Measurements from ENCODE around the gene MAP1S.

Gene MAP1S

GRCh38 chr19:17724655-17725054 is 5.4 kb downstream of the MAP1S start:
- no peaks in the 10 kb centered on the region for H3K27me3 ChIP-seq (replicated peaks in 2 of 5; ENCODE audit: control insufficient read depth in 4 of 5, insufficient read depth in 5 of 5, low read length in 4 of 5)
- peaks cover 4 to 60% (median 48%) of the 10 kb centered on the region in 4 experiments for H3K36me3 ChIP-seq (ENCODE audit: control insufficient read depth in 4 of 4, insufficient read depth in 4 of 4, low read length in 3 of 4)
- H3K27ac ChIP-seq (ENCODE audit: insufficient read depth in 1 of 2, low read depth in 1 of 2, low read length in 2 of 2, poor library complexity in 1 of 2, severe bottlenecking in 2 of 2) = no peak overlapping the region
- H3K9me3 ChIP-seq (ENCODE audit: control extremely low read depth in 1 of 5, control insufficient read depth in 4 of 5, insufficient read depth in 2 of 5, low read depth in 1 of 5, low read length in 4 of 5) = no peaks in the 10 kb centered on the region
- CTCF ChIA-PET = interaction anchor here (0.6 to 2.7 kb wide), 8 partner anchors 12 to 131 kb away, joined by 3 to 12 read pairs (median 5); no protein-coding TSS in a partner anchor
- 100% methylated on average over 5 of the region's 7 CpGs for WGBS (ENCODE audit: insufficient coverage)
- no peak for DNase-seq
- no peak overlapping the region for H3K4me3 ChIP-seq (ENCODE audit: control insufficient read depth in 1 of 7, extremely low read depth in 1 of 7, insufficient read depth in 4 of 7, low read depth in 2 of 7, low read length in 6 of 7)
- peaks cover 0 to 29% (median 28%) of the 10 kb centered on the region in 4 experiments for H3K4me1 ChIP-seq (ENCODE audit: control extremely low read depth in 1 of 4, control insufficient read depth in 4 of 4, insufficient read depth in 4 of 4, low read length in 3 of 4)
- POLR2A ChIA-PET = interaction anchor here (0.6 kb wide), 2 partner anchors 9 to 396 kb away, joined by 3 read pairs; no protein-coding TSS in a partner anchor

GRCh38 chr19:17725422-17726078 is 6.3 kb downstream of the MAP1S start:
- no peak overlapping the region for H3K4me3 ChIP-seq (ENCODE audit: control insufficient read depth in 1 of 7, extremely low read depth in 1 of 7, insufficient read depth in 4 of 7, low read depth in 2 of 7, low read length in 6 of 7)
- H3K36me3 ChIP-seq (ENCODE audit: control insufficient read depth in 4 of 4, insufficient read depth in 4 of 4, low read length in 3 of 4) = peaks cover 4 to 68% (median 53%) of the 10 kb centered on the region in 4 experiments
- 98% methylated on average over 20 of the region's 21 CpGs for WGBS (ENCODE audit: insufficient coverage)
- peaks cover 0 to 20% (median 19%) of the 10 kb centered on the region in 4 experiments for H3K4me1 ChIP-seq (ENCODE audit: control extremely low read depth in 1 of 4, control insufficient read depth in 4 of 4, insufficient read depth in 4 of 4, low read length in 3 of 4)
- H3K27me3 ChIP-seq (replicated peaks in 2 of 5; ENCODE audit: control insufficient read depth in 4 of 5, insufficient read depth in 5 of 5, low read length in 4 of 5) = no peaks in the 10 kb centered on the region
- POLR2A ChIA-PET = interaction anchor here (0.5 to 1.2 kb wide), 2 partner anchors 41 to 124 kb away, joined by 3 to 5 read pairs; no protein-coding TSS in a partner anchor
- no peak for DNase-seq
- H3K27ac ChIP-seq (ENCODE audit: insufficient read depth in 1 of 2, low read depth in 1 of 2, low read length in 2 of 2, poor library complexity in 1 of 2, severe bottlenecking in 2 of 2) = no peak overlapping the region
- no peaks in the 10 kb centered on the region for H3K9me3 ChIP-seq (ENCODE audit: control extremely low read depth in 1 of 5, control insufficient read depth in 4 of 5, insufficient read depth in 2 of 5, low read depth in 1 of 5, low read length in 4 of 5)
- CTCF ChIA-PET = interaction anchor here (0.6 to 2.7 kb wide), 13 partner anchors 9 to 130 kb away, joined by 3 to 12 read pairs (median 3); no protein-coding TSS in a partner anchor

- ChIA-PET CTCF (interaction anchor here (1.2 to 2.7 kb wide), 7 partner anchors 9 to 129 kb away, joined by 3 to 12 read pairs (median 5); no protein-coding TSS in a partner anchor), POLR2A (interaction anchor here (0.5 to 1.2 kb wide), 2 partner anchors 40 to 123 kb away, joined by 3 to 5 read pairs; no protein-coding TSS in a partner anchor)
- DNase-seq = no peak
- Histone ChIP-seq H3K27ac (ENCODE audit: insufficient read depth in 1 of 2, low read depth in 1 of 2, low read length in 2 of 2, poor library complexity in 1 of 2, severe bottlenecking in 2 of 2) (no peak overlapping the region), H3K9me3 (ENCODE audit: control extremely low read depth in 1 of 5, control insufficient read depth in 4 of 5, insufficient read depth in 2 of 5, low read depth in 1 of 5, low read length in 4 of 5) (no peaks in the 10 kb centered on the region), H3K4me3 (ENCODE audit: control insufficient read depth in 1 of 7, extremely low read depth in 1 of 7, insufficient read depth in 4 of 7, low read depth in 2 of 7, low read length in 6 of 7) (no peak overlapping the region), H3K27me3 (replicated peaks in 2 of 5; ENCODE audit: control insufficient read depth in 4 of 5, insufficient read depth in 5 of 5, low read length in 4 of 5) (no peaks in the 10 kb centered on the region), H3K36me3 (ENCODE audit: control insufficient read depth in 4 of 4, insufficient read depth in 4 of 4, low read length in 3 of 4) (peaks cover 8 to 74% (median 58%) of the 10 kb centered on the region in 4 experiments), H3K4me1 (ENCODE audit: control extremely low read depth in 1 of 4, control insufficient read depth in 4 of 4, insufficient read depth in 4 of 4, low read length in 3 of 4) (peaks cover 0 to 13% (median 12%) of the 10 kb centered on the region in 4 experiments)
- WGBS (ENCODE audit: insufficient coverage) = 95% methylated on average over 59 of the region's 59 CpGs
These were observed 7.0 kb downstream of the MAP1S start for GRCh38 chr19:17726136-17726741.

GRCh38 chr19:17726964-17727773 is 7.9 kb downstream of the MAP1S start:
- CTCF ChIA-PET = interaction anchor here (2.7 kb wide), 1 partner anchor 22 kb away, joined by 12 read pairs; no protein-coding TSS in a partner anchor

GRCh38 chr19:17727843-17728242 is 8.6 kb downstream of the MAP1S start:
- CTCF ChIA-PET = interaction anchor here (0.9 kb wide), 1 partner anchor 38 kb away, joined by 3 read pairs; no protein-coding TSS in a partner anchor

More at GRCh38 chr19:17726964-17727773, 7.9 kb downstream of the MAP1S start:
- no peaks in the 10 kb centered on the region for H3K9me3 ChIP-seq (ENCODE audit: control extremely low read depth in 1 of 5, control insufficient read depth in 4 of 5, insufficient read depth in 2 of 5, low read depth in 1 of 5, low read length in 4 of 5)
- peaks cover 0 to 4% (median 3%) of the 10 kb centered on the region in 4 experiments for H3K4me1 ChIP-seq (ENCODE audit: control extremely low read depth in 1 of 4, control insufficient read depth in 4 of 4, insufficient read depth in 4 of 4, low read length in 3 of 4)
- 95% methylated on average over 62 of the region's 62 CpGs for WGBS (ENCODE audit: insufficient coverage)
- no peaks in the 10 kb centered on the region for H3K27me3 ChIP-seq (replicated peaks in 2 of 5; ENCODE audit: control insufficient read depth in 4 of 5, insufficient read depth in 5 of 5, low read length in 4 of 5)
- no peak overlapping the region for H3K4me3 ChIP-seq (ENCODE audit: control insufficient read depth in 1 of 7, extremely low read depth in 1 of 7, insufficient read depth in 4 of 7, low read depth in 2 of 7, low read length in 6 of 7)
- POLR2A ChIA-PET = no interaction called here
- peaks cover 9 to 82% (median 63%) of the 10 kb centered on the region in 4 experiments for H3K36me3 ChIP-seq (ENCODE audit: control insufficient read depth in 4 of 4, insufficient read depth in 4 of 4, low read length in 3 of 4)
- DNase-seq = no peak
- H3K27ac ChIP-seq (ENCODE audit: insufficient read depth in 1 of 2, low read depth in 1 of 2, low read length in 2 of 2, poor library complexity in 1 of 2, severe bottlenecking in 2 of 2) = no peak overlapping the region

GRCh38 chr19:17733127-17733526 is 13.8 kb downstream of the MAP1S start:
- Histone ChIP-seq H3K4me1 (ENCODE audit: control extremely low read depth in 1 of 4, control insufficient read depth in 4 of 4, insufficient read depth in 4 of 4, low read length in 3 of 4) (no peaks in the 10 kb centered on the region), H3K9me3 (ENCODE audit: control extremely low read depth in 1 of 5, control insufficient read depth in 4 of 5, insufficient read depth in 2 of 5, low read depth in 1 of 5, low read length in 4 of 5) (no peaks in the 10 kb centered on the region), H3K27me3 (replicated peaks in 2 of 5; ENCODE audit: control insufficient read depth in 4 of 5, insufficient read depth in 5 of 5, low read length in 4 of 5) (no peaks in the 10 kb centered on the region), H3K4me3 (ENCODE audit: control insufficient read depth in 1 of 7, extremely low read depth in 1 of 7, insufficient read depth in 4 of 7, low read depth in 2 of 7, low read length in 6 of 7) (no peak overlapping the region), H3K27ac (ENCODE audit: insufficient read depth in 1 of 2, low read depth in 1 of 2, low read length in 2 of 2, poor library complexity in 1 of 2, severe bottlenecking in 2 of 2) (no peak overlapping the region), H3K36me3 (ENCODE audit: control insufficient read depth in 4 of 4, insufficient read depth in 4 of 4, low read length in 3 of 4) (peaks cover 20 to 75% (median 52%) of the 10 kb centered on the region in 4 experiments)
- CTCF ChIA-PET = interaction anchor here (1.0 kb wide), 1 partner anchor 27 kb away, joined by 4 read pairs; no protein-coding TSS in a partner anchor
- no peak for DNase-seq
- POLR2A ChIA-PET = no interaction called here
- WGBS (ENCODE audit: insufficient coverage) = 100% methylated on average over 15 of the region's 22 CpGs

More at GRCh38 chr19:17727843-17728242, 8.6 kb downstream of the MAP1S start:
- Histone ChIP-seq H3K4me1 (ENCODE audit: control extremely low read depth in 1 of 4, control insufficient read depth in 4 of 4, insufficient read depth in 4 of 4, low read length in 3 of 4) (no peaks in the 10 kb centered on the region), H3K36me3 (ENCODE audit: control insufficient read depth in 4 of 4, insufficient read depth in 4 of 4, low read length in 3 of 4) (peaks cover 9 to 88% (median 68%) of the 10 kb centered on the region in 4 experiments), H3K4me3 (ENCODE audit: control insufficient read depth in 1 of 7, extremely low read depth in 1 of 7, insufficient read depth in 4 of 7, low read depth in 2 of 7, low read length in 6 of 7) (no peak overlapping the region), H3K9me3 (ENCODE audit: control extremely low read depth in 1 of 5, control insufficient read depth in 4 of 5, insufficient read depth in 2 of 5, low read depth in 1 of 5, low read length in 4 of 5) (no peaks in the 10 kb centered on the region), H3K27ac (ENCODE audit: insufficient read depth in 1 of 2, low read depth in 1 of 2, low read length in 2 of 2, poor library complexity in 1 of 2, severe bottlenecking in 2 of 2) (no peak overlapping the region), H3K27me3 (replicated peaks in 2 of 5; ENCODE audit: control insufficient read depth in 4 of 5, insufficient read depth in 5 of 5, low read length in 4 of 5) (no peaks in the 10 kb centered on the region)
- POLR2A ChIA-PET = no interaction called here
- DNase-seq = no peak
- WGBS (ENCODE audit: insufficient coverage) = 98% methylated on average over 17 of the region's 19 CpGs

All from common myeloid progenitor, CD34-positive (primary cell).